Neural progenitor cell (in vitro differentiated cells): ENCODE data around the gene IQCN. TPM values are rescaled to one million over a fixed set of nuclear protein-coding genes. Genes with fewer than 3 reads are reported as not detected.
A peak's percentile ranks its signal among the peaks of the same experiment; 100 is the strongest.

Source experiments
- DNase-seq: peaks from one replicate; pipeline ENCODE4 v3.0.0-alpha.2; 2016; ENCODE audit warnings: low spot score
- H2AFZ ChIP-seq: fragments of 200-600 bp; sonication (generic); replicated peaks from 2 replicates; pipeline ENCODE4 v1.6.1; 2016; ENCODE audit warnings: antibody characterized with exemption
- H3F3A ChIP-seq: fragments of 200-600 bp; sonication (generic); 2 replicates; pipeline ENCODE4 v1.6.1; 2016; ENCODE audit warnings: antibody characterized with exemption, low read depth
- H3K27ac ChIP-seq: fragments of 200-600 bp; sonication (generic); 2 replicates; pipeline ENCODE4 v1.5.1; 2016; ENCODE audit warnings: mild to moderate bottlenecking
- H3K27me3 ChIP-seq: fragments of 200-600 bp; sonication (generic); 2 replicates; pipeline ENCODE4 v1.6.1; 2016; ENCODE audit warnings: mild to moderate bottlenecking, moderate library complexity
- H3K36me3 ChIP-seq: fragments of 200-600 bp; sonication (generic); 2 replicates; pipeline ENCODE4 v1.5.1; 2016
- H3K4me1 ChIP-seq: fragments of 200-600 bp; sonication (generic); 2 replicates; pipeline ENCODE4 v1.6.1; 2016; ENCODE audit warnings: mixed run types
- H3K4me2 ChIP-seq: fragments of 200-600 bp; sonication (generic); 2 replicates; pipeline ENCODE4 v1.6.1; 2016
- H3K4me3 ChIP-seq: fragments of 200-600 bp; sonication (generic); 2 replicates; pipeline ENCODE4 v1.5.1; 2016
- H3K79me2 ChIP-seq: fragments of 200-600 bp; sonication (generic); 2 replicates; pipeline ENCODE4 v1.6.1; 2016; ENCODE audit warnings: low read depth
- H3K9ac ChIP-seq: fragments of 200-600 bp; sonication (generic); 2 replicates; pipeline ENCODE4 v1.6.1; 2016
- H3K9me3 ChIP-seq: fragments of 200-600 bp; sonication (generic); 2 replicates; pipeline ENCODE4 v1.5.1; 2016; ENCODE audit warnings: low read depth
- H4K20me1 ChIP-seq: fragments of 200-600 bp; sonication (generic); 2 replicates; pipeline ENCODE4 v1.6.1; 2016; ENCODE audit warnings: low read depth
- H3K27ac Mint-ChIP-seq: 3 replicates; pipeline ENCODE4 v1.8.0; 2021; ENCODE audit warnings: mixed read lengths
- H3K27me3 Mint-ChIP-seq: 2 replicates; pipeline ENCODE4 v1.8.0; 2022; ENCODE audit warnings: low read depth, mild to moderate bottlenecking, inconsistent platforms, moderate library complexity, mixed read lengths; ENCODE audit not compliant: insufficient read depth
- H3K36me3 Mint-ChIP-seq: 3 replicates; pipeline ENCODE4 v1.8.0; 2021; ENCODE audit warnings: mixed read lengths
- H3K4me1 Mint-ChIP-seq: 3 replicates; pipeline ENCODE4 v1.8.0; 2021; ENCODE audit warnings: mixed read lengths
- H3K4me3 Mint-ChIP-seq: 3 replicates; pipeline ENCODE4 v1.8.0; 2021; ENCODE audit warnings: mild to moderate bottlenecking, moderate library complexity, mixed read lengths
- H3K9me3 Mint-ChIP-seq: 3 replicates; pipeline ENCODE4 v1.8.0; 2020; ENCODE audit warnings: mixed read lengths
- EZH2 ChIP-seq: fragments of 200-600 bp; sonication (generic); IDR thresholded peaks from 2 replicates; pipeline ENCODE4 v1.6.1; 2017; ENCODE audit warnings: antibody characterized with exemption, mild to moderate bottlenecking, moderate library complexity
- EZH2phosphoT487 ChIP-seq: fragments of 200-600 bp; sonication (generic); IDR thresholded peaks from 2 replicates; pipeline ENCODE4 v1.6.1; 2017; ENCODE audit warnings: antibody characterized with exemption
- total RNA-seq: library from RNA; depleted of rRNA; stranded (reverse); fragments of >200 nt; gene quantifications from 2 replicates; pipeline ENCODE4 v1.2.3, GENCODE V29; 2015; ENCODE audit warnings: low replicate concordance
- TF ChIP-seq, protein P1 (sequence below): fragments of 200-600 bp; sonication (generic); IDR thresholded peaks from 2 replicates; pipeline ENCODE4 v1.5.1; 2017; ENCODE audit warnings: antibody characterized with exemption, mild to moderate bottlenecking

The IQCN gene
- total RNA-seq, 1 donor from 2014 or later: 0.11 TPM

GRCh38 chr19:18292462-18292809 is 18.2 kb upstream of the IQCN start:
- Mint-ChIP-seq H3K27ac (no peak overlapping the region), H3K36me3 (no peaks in the 10 kb centered on the region), H3K4me1 (peaks cover 50% of the 10 kb centered on the region), H3K4me3 (peak overlapping the region; percentile 89), H3K27me3 (peaks cover 18% of the 10 kb centered on the region), H3K9me3 (peaks cover 4% of the 10 kb centered on the region)
- Histone ChIP-seq H3K27ac (peak overlapping the region; percentile 22), H4K20me1 (no peaks in the 10 kb centered on the region), H3K4me2 (peak overlapping the region; percentile 77), H3K36me3 (no peaks in the 10 kb centered on the region), H2AFZ (peak overlapping the region; percentile 38), H3K9me3 (no peaks in the 10 kb centered on the region), H3K4me3 (peak overlapping the region; percentile 55), H3F3A (peaks cover 66% of the 10 kb centered on the region), H3K27me3 (no peaks in the 10 kb centered on the region), H3K79me2 (no peaks in the 10 kb centered on the region), H3K4me1 (peaks cover 25% of the 10 kb centered on the region), H3K9ac (no peak overlapping the region)
- TF ChIP-seq, protein P1, sequence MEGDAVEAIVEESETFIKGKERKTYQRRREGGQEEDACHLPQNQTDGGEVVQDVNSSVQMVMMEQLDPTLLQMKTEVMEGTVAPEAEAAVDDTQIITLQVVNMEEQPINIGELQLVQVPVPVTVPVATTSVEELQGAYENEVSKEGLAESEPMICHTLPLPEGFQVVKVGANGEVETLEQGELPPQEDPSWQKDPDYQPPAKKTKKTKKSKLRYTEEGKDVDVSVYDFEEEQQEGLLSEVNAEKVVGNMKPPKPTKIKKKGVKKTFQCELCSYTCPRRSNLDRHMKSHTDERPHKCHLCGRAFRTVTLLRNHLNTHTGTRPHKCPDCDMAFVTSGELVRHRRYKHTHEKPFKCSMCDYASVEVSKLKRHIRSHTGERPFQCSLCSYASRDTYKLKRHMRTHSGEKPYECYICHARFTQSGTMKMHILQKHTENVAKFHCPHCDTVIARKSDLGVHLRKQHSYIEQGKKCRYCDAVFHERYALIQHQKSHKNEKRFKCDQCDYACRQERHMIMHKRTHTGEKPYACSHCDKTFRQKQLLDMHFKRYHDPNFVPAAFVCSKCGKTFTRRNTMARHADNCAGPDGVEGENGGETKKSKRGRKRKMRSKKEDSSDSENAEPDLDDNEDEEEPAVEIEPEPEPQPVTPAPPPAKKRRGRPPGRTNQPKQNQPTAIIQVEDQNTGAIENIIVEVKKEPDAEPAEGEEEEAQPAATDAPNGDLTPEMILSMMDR: no peak
- TF ChIP-seq EZH2phosphoT487 (no peak), EZH2 (no peak)
- DNase-seq: no peak

DNA sequence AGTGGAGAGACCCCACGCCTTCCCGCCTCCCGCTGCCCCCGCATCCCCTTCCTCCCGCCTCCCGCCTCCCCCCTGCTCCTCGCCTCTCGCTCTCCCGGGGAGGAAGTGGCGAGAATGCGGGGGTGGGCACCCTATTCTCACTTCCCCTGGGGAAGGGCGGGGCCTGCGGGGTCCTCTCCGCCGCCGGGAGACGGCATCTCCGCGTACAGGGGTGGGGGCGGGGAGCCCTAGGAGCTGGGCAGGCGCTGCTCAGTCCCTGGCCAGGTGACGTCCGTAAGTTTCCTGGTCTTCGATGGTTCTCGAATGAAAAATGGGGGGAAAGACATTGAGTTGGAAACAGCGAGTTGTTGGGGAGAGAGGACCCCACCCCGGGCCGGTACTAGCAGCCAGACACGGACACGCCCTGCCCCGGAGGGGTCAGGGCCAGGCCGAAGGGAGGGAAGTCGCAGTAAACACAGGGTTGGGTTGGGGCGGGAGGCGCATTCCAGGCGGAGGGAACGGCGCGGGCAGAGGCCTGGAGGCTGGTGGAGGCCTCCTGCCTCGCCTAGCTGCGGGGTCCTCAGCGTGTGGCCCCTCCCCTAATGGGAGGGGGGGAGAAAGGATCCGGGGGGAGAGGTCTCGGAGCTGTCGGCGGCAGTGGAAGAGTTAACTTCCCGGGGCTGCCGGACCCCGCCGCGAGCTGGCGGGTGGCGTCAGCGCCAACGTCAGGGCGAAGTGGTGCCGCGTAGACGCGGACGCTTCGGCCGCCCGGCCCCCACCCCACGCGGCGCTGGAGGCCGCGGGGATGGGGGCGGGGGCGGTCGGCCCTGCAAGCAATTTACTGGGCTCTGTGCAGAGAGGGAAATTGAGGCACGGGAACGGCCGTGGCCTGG is 17.6 kb upstream of the IQCN start:
- H3F3A ChIP-seq: peaks cover 72% of the 10 kb centered on the region
- H3K36me3 ChIP-seq: no peaks in the 10 kb centered on the region
- H3K27me3 Mint-ChIP-seq: peaks cover 18% of the 10 kb centered on the region
- peak overlapping the region; percentile 55 for H3K4me3 ChIP-seq
- no peaks in the 10 kb centered on the region for H3K79me2 ChIP-seq
- peak overlapping the region; percentile 38 for H2AFZ ChIP-seq
- H4K20me1 ChIP-seq: no peaks in the 10 kb centered on the region
- H3K4me3 Mint-ChIP-seq: peak overlapping the region; percentile 89
- H3K27ac ChIP-seq: peak overlapping the region; percentile 22
- H3K9me3 ChIP-seq: no peaks in the 10 kb centered on the region
- no peaks in the 10 kb centered on the region for H3K27me3 ChIP-seq
- H3K4me2 ChIP-seq: peak overlapping the region; percentile 77
- H3K9me3 Mint-ChIP-seq: peaks cover 4% of the 10 kb centered on the region
- H3K36me3 Mint-ChIP-seq: no peaks in the 10 kb centered on the region
- peaks cover 26% of the 10 kb centered on the region for H3K4me1 ChIP-seq
- no peak overlapping the region for H3K9ac ChIP-seq
- peak overlapping the region; percentile 97 for H3K27ac Mint-ChIP-seq
- TF ChIP-seq EZH2phosphoT487 (no peak), EZH2 (no peak)
- TF ChIP-seq, protein P1: no peak
- DNase-seq: peak; percentile 77
- peaks cover 52% of the 10 kb centered on the region for H3K4me1 Mint-ChIP-seq

DNA sequence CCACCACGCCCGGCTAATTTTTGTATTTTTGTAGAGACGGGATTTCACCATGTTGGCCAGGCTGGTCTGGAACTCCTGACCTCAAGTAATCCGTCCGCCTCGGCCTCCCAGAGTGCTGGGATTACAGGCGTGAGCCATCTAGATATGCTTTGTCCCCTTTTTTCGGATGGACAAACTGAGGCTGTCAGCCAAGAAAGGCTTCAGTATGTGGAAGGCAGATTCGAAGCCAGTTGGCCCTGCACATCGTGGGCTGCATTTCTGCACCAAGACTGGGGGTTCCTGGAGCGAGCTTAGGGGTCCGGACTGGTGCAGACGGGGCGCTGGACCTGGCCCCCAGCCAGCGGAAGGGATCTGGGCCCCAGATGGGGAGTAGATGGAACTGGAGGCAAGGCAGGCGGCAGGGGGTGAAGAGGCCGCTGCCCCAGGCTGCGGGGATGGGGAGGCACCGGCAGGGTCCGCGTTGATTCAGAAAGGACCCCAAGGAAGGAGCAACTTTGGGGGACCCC is 16.8 kb upstream of the IQCN start:
- no peaks in the 10 kb centered on the region for H3K36me3 ChIP-seq
- H2AFZ ChIP-seq: peak overlapping the region; percentile 38
- no peak for DNase-seq
- H3K4me3 ChIP-seq: peak overlapping the region; percentile 55
- Mint-ChIP-seq H3K4me1 (peaks cover 55% of the 10 kb centered on the region), H3K4me3 (peak overlapping the region; percentile 67), H3K36me3 (no peaks in the 10 kb centered on the region), H3K27ac (peak overlapping the region; percentile 60), H3K27me3 (peaks cover 15% of the 10 kb centered on the region), H3K9me3 (peaks cover 4% of the 10 kb centered on the region)
- H3K4me2 ChIP-seq: peak overlapping the region; percentile 77
- H3K27ac ChIP-seq: no peak overlapping the region
- H3K9me3 ChIP-seq: no peaks in the 10 kb centered on the region
- H3K9ac ChIP-seq: no peak overlapping the region
- TF ChIP-seq, protein P1: no peak
- TF ChIP-seq EZH2 (no peak), EZH2phosphoT487 (no peak)
- peaks cover 78% of the 10 kb centered on the region for H3F3A ChIP-seq
- no peaks in the 10 kb centered on the region for H4K20me1 ChIP-seq
- no peaks in the 10 kb centered on the region for H3K79me2 ChIP-seq
- peaks cover 26% of the 10 kb centered on the region for H3K4me1 ChIP-seq
- no peaks in the 10 kb centered on the region for H3K27me3 ChIP-seq
